H9 (cell line): ENCODE measurements around the gene B3GNT7. TPM values are rescaled to one million over a fixed set of nuclear protein-coding genes. Genes with fewer than 3 reads are reported as not detected.

Source experiments
- DNase-seq: peaks from one replicate; pipeline ENCODE4 v3.0.0-alpha.2; 2017
- H2AFZ ChIP-seq: one replicate; pipeline ENCODE4 v1.6.1; 2013; ENCODE audit warnings: mild to moderate bottlenecking, low read length, control low read depth, moderate library complexity
- H2AK5ac ChIP-seq: 2 replicates; pipeline ENCODE4 v1.6.1; 2013; ENCODE audit warnings: low read length, control low read depth, mixed read lengths; ENCODE audit not compliant: insufficient read length
- H2BK120ac ChIP-seq: one replicate; pipeline ENCODE4 v1.6.1; 2013; ENCODE audit warnings: low read depth, mild to moderate bottlenecking, low read length, control low read depth, inconsistent platforms; ENCODE audit not compliant: poor library complexity, severe bottlenecking
- H2BK12ac ChIP-seq: 2 replicates; pipeline ENCODE4 v1.6.1; 2013; ENCODE audit warnings: low read length, control low read depth, mixed read lengths, low read depth; ENCODE audit not compliant: insufficient read length
- H2BK15ac ChIP-seq: 2 replicates; pipeline ENCODE4 v1.6.1; 2013; ENCODE audit warnings: low read depth, low read length, control low read depth
- H2BK20ac ChIP-seq: one replicate; pipeline ENCODE4 v1.6.1; 2013; ENCODE audit warnings: low read depth, mild to moderate bottlenecking, low read length, control low read depth, inconsistent platforms; ENCODE audit not compliant: poor library complexity, severe bottlenecking
- H2BK5ac ChIP-seq: 2 replicates; pipeline ENCODE4 v1.6.1; 2013; ENCODE audit warnings: low read length, control low read depth, mixed read lengths; ENCODE audit not compliant: insufficient read length
- H3K14ac ChIP-seq: 2 replicates; pipeline ENCODE4 v1.6.1; 2013; ENCODE audit warnings: low read length, control low read depth; ENCODE audit not compliant: insufficient read depth
- H3K18ac ChIP-seq: 2 replicates; pipeline ENCODE4 v1.6.1; 2013; ENCODE audit warnings: low read depth, mild to moderate bottlenecking, mixed read lengths, low read length, control low read depth; ENCODE audit not compliant: insufficient read length
- H3K23ac ChIP-seq: 2 replicates; pipeline ENCODE4 v1.6.1; 2013; ENCODE audit warnings: low read length, control low read depth, mixed read lengths, low read depth; ENCODE audit not compliant: insufficient read length
- H3K23me2 ChIP-seq: 2 replicates; pipeline ENCODE4 v1.6.1; 2013; ENCODE audit warnings: low read depth, mild to moderate bottlenecking, mixed read lengths, low read length, control low read depth; ENCODE audit not compliant: insufficient read length, poor library complexity, severe bottlenecking
- H3K27ac ChIP-seq: 2 replicates; pipeline ENCODE4 v1.5.1; 2013; ENCODE audit warnings: low read length, control low read depth, mixed read lengths, low read depth; ENCODE audit not compliant: insufficient read length
- H3K27me3 ChIP-seq: 2 replicates; pipeline ENCODE4 v1.6.1; 2013; ENCODE audit warnings: low read length, control low read depth, inconsistent platforms; ENCODE audit not compliant: insufficient read depth
- H3K4ac ChIP-seq: 2 replicates; pipeline ENCODE4 v1.6.1; 2013; ENCODE audit warnings: low read depth, mild to moderate bottlenecking, control low read depth, inconsistent platforms, low read length, moderate library complexity
- H3K4me1 ChIP-seq: 2 replicates; pipeline ENCODE4 v1.6.1; 2013; ENCODE audit warnings: low read length, control low read depth, inconsistent platforms; ENCODE audit not compliant: insufficient read depth
- H3K4me2 ChIP-seq: 2 replicates; pipeline ENCODE4 v1.6.1; 2013; ENCODE audit warnings: low read length, control low read depth, mixed read lengths; ENCODE audit not compliant: insufficient read length, insufficient read depth
- H3K56ac ChIP-seq: 2 replicates; pipeline ENCODE4 v1.6.1; 2013; ENCODE audit warnings: low read depth, mild to moderate bottlenecking, mixed read lengths, low read length, control low read depth; ENCODE audit not compliant: insufficient read length
- H3K79me1 ChIP-seq: 2 replicates; pipeline ENCODE4 v1.6.1; 2013; ENCODE audit warnings: low read depth, mild to moderate bottlenecking, moderate library complexity, low read length, control low read depth, inconsistent platforms; ENCODE audit not compliant: insufficient read depth, poor library complexity, severe bottlenecking
- H3K79me2 ChIP-seq: 2 replicates; pipeline ENCODE4 v1.6.1; 2013; ENCODE audit warnings: low read length, control low read depth, inconsistent platforms; ENCODE audit not compliant: insufficient read depth
- H3K9ac ChIP-seq: 2 replicates; pipeline ENCODE4 v1.6.1; 2013; ENCODE audit warnings: low read length, control low read depth, mixed read lengths; ENCODE audit not compliant: insufficient read length; ENCODE audit errors: extremely low read depth
- H3K9me3 ChIP-seq: one replicate; pipeline ENCODE4 v1.6.1; 2013; ENCODE audit warnings: low read depth, low read length, inconsistent platforms; ENCODE audit not compliant: control insufficient read depth
- H3T11ph ChIP-seq: one replicate; pipeline ENCODE4 v1.6.1; 2013; ENCODE audit warnings: mild to moderate bottlenecking, low read length, control low read depth, inconsistent platforms
- H4K20me1 ChIP-seq: one replicate; pipeline ENCODE4 v1.6.1; 2013; ENCODE audit not compliant: control insufficient read depth, insufficient read length, insufficient read depth
- H4K5ac ChIP-seq: 2 replicates; pipeline ENCODE4 v1.6.1; 2013; ENCODE audit warnings: low read depth, mild to moderate bottlenecking, mixed read lengths, low read length, control low read depth; ENCODE audit not compliant: insufficient read length
- H4K8ac ChIP-seq: replicated peaks from 2 replicates; pipeline ENCODE4 v1.6.1; 2013; ENCODE audit warnings: low read length, control low read depth, mixed read lengths, low read depth; ENCODE audit not compliant: insufficient read length
- H4K91ac ChIP-seq: 2 replicates; pipeline ENCODE4 v1.6.1; 2013; ENCODE audit warnings: low read depth, mild to moderate bottlenecking, moderate library complexity, mixed read lengths, low read length, control low read depth; ENCODE audit not compliant: insufficient read length
- H3K27ac Mint-ChIP-seq, 3 experiments: 2 replicates in 2 of 3; 3 replicates in 1 of 3; pipeline ENCODE4 v1.8.0; 2020 to 2021; ENCODE audit warnings: mixed read lengths in 3 of 3, mild to moderate bottlenecking in 1 of 3, moderate library complexity in 1 of 3
- H3K27me3 Mint-ChIP-seq: 2 replicates; pipeline ENCODE4 v1.8.0; 2021; ENCODE audit warnings: low read depth, mild to moderate bottlenecking, moderate library complexity, mixed read lengths
- H3K36me3 Mint-ChIP-seq, 3 experiments: 2 replicates in 2 of 3; 3 replicates in 1 of 3; pipeline ENCODE4 v1.8.0; 2020 to 2021; ENCODE audit warnings: low read depth in 3 of 3, mixed read lengths in 3 of 3; ENCODE audit not compliant: insufficient read depth in 1 of 3
- H3K4me1 Mint-ChIP-seq, 2 experiments: 2 replicates each; pipeline ENCODE4 v1.8.0; 2020; ENCODE audit warnings: mixed read lengths in 2 of 2
- H3K4me3 Mint-ChIP-seq, 2 experiments: 2 replicates in 1 of 2; 3 replicates in 1 of 2; pipeline ENCODE4 v1.8.0; 2020 to 2021; ENCODE audit warnings: mild to moderate bottlenecking in 2 of 2, mixed read lengths in 2 of 2, moderate library complexity in 1 of 2
- H3K9me3 Mint-ChIP-seq, 2 experiments: 2 replicates in 1 of 2; 3 replicates in 1 of 2; pipeline ENCODE4 v1.8.0; 2020; ENCODE audit warnings: mild to moderate bottlenecking in 2 of 2, mixed read lengths in 2 of 2, moderate library complexity in 1 of 2
- WGBS: extraction: QIAGEN DNeasy Blood & Tissue Kit; methylation state at CpG from one replicate; pipeline ENCODE4 v1.1.7; 2013; ENCODE audit warnings: missing lambda C conversion rate, low lambda C conversion rate, mixed read lengths; ENCODE audit not compliant: insufficient read length; ENCODE audit errors: extremely low coverage; 5-methylcytosine and 5-hydroxymethylcytosine counted together
- total RNA-seq: library from RNA; stranded (reverse); gene quantifications from 2 replicates; pipeline ENCODE4 v1.2.1, GENCODE V29; 2021
- TF ChIP-seq, protein P1 (sequence below): fragments of 200-600 bp; sonication (generic); conservative IDR thresholded peaks from 3 replicates; pipeline ENCODE4 v1.8.0; 2021; ENCODE audit warnings: antibody characterized with exemption, mild to moderate bottlenecking

B3GNT7 gene
- total RNA-seq, 1 experiment from 2014 or later, result 42.2 TPM

- no peak overlapping the region for H2BK12ac ChIP-seq
- no peaks in the 10 kb centered on the region for H3K27me3 ChIP-seq
- no peak overlapping the region for H3K56ac ChIP-seq
- H2AK5ac ChIP-seq, result no peak overlapping the region
- TF ChIP-seq, protein P1, sequence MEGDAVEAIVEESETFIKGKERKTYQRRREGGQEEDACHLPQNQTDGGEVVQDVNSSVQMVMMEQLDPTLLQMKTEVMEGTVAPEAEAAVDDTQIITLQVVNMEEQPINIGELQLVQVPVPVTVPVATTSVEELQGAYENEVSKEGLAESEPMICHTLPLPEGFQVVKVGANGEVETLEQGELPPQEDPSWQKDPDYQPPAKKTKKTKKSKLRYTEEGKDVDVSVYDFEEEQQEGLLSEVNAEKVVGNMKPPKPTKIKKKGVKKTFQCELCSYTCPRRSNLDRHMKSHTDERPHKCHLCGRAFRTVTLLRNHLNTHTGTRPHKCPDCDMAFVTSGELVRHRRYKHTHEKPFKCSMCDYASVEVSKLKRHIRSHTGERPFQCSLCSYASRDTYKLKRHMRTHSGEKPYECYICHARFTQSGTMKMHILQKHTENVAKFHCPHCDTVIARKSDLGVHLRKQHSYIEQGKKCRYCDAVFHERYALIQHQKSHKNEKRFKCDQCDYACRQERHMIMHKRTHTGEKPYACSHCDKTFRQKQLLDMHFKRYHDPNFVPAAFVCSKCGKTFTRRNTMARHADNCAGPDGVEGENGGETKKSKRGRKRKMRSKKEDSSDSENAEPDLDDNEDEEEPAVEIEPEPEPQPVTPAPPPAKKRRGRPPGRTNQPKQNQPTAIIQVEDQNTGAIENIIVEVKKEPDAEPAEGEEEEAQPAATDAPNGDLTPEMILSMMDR, result no peak
- peaks cover 11 to 13% (median 12%) of the 10 kb centered on the region in 3 experiments; a peak in 5 of 7 replicates for H3K36me3 Mint-ChIP-seq
- peaks cover 53 to 58% of the 10 kb centered on the region in 2 experiments for H3K4me1 Mint-ChIP-seq
- no peak overlapping the region for H4K5ac ChIP-seq
- H3K4me3 Mint-ChIP-seq, result no peak overlapping the region
- no peak overlapping the region for H3K4ac ChIP-seq
- H2AFZ ChIP-seq, result no peak overlapping the region
- no peak overlapping the region for H3K27ac Mint-ChIP-seq
- WGBS, result no CpG with 5 or more reads among the region's 28 CpGs
- H3T11ph ChIP-seq, result no peak overlapping the region
- H2BK15ac ChIP-seq, result no peak overlapping the region
- no peak overlapping the region for H4K8ac ChIP-seq
- no peak overlapping the region for H4K91ac ChIP-seq
- no peak overlapping the region for H3K9ac ChIP-seq
- no peaks in the 10 kb centered on the region for H3K9me3 ChIP-seq
- peaks cover 3% of the 10 kb centered on the region; the same call in 1 of the 2 replicates for H3K27me3 Mint-ChIP-seq
- DNase-seq, result no peak
- no peak overlapping the region for H2BK5ac ChIP-seq
- no peaks in the 10 kb centered on the region; the same call in 1 of the 2 replicates for H3K79me2 ChIP-seq
- H3K18ac ChIP-seq, result no peak overlapping the region
- no peaks in the 10 kb centered on the region for H3K79me1 ChIP-seq
- no peak overlapping the region for H2BK120ac ChIP-seq
- no peak overlapping the region for H3K4me2 ChIP-seq
- no peaks in the 10 kb centered on the region; the same call in 1 of the 2 replicates for H3K4me1 ChIP-seq
- H3K23ac ChIP-seq, result no peak overlapping the region
- H2BK20ac ChIP-seq, result no peak overlapping the region
- H3K14ac ChIP-seq, result no peak overlapping the region; the same call in 1 of the 2 replicates
- H4K20me1 ChIP-seq, result no peaks in the 10 kb centered on the region
- no peaks in the 10 kb centered on the region for H3K9me3 Mint-ChIP-seq
- H3K23me2 ChIP-seq, result peaks cover 9% of the 10 kb centered on the region
- no peak overlapping the region for H3K27ac ChIP-seq
These were observed 2.4 kb downstream of the B3GNT7 start for GRCh38 chr2:231397928-231398294.
